K562 (cell line): ENCODE results near the gene POTEI. TPM values are rescaled to one million over a fixed set of nuclear protein-coding genes. Genes with fewer than 3 reads are reported as not detected.
"Not testable (repeated sequence)": the region's sequence is repeated elsewhere in the genome, so short reads cannot be mapped to it uniquely, and the experiment has no call there.

Experiments
- ATAC-seq: fragments of 200-7000 bp; cut with Tn5 transposase; 3 replicates; pipeline ENCODE4 v1.9.1; 2020; ENCODE audit warnings: moderate library complexity
- BruUV-seq: library from RNA; stranded (reverse); fragments of 400-500 nt; replicated peaks from 2 replicates; lab custom pipeline; 2021; lab: Mats Ljungman, UMichigan
- CTCF ChIA-PET: fragments of 300-600 bp; formaldehyde crosslinking; extraction: SDS; loops from one replicate; lab custom pipeline; 2021; ENCODE audit warnings: low intra/inter-chr PET ratio; lab: Yijun Ruan, JAX
- POLR2A ChIA-PET: fragments of 300-600, 350-650 bp; sonication (Branson Sonifier 250); formaldehyde crosslinking; extraction: SDS; loops from one replicate; lab custom pipeline; 2021; ENCODE audit warnings: antibody characterized with exemption, inconsistent platforms; lab: Yijun Ruan, JAX
- DNase-seq, 4 experiments: peaks; one replicate each; pipeline versions ENCODE4 v3.0.0 to v3.0.0-alpha.2; 2011 to 2018; ENCODE audit warnings: low spot score in 3 of 4, mixed read lengths in 3 of 4; ENCODE audit errors: extremely low read depth in 1 of 4
- FAIRE-seq: peaks from 2 replicates; lab custom pipeline; 2011; peaks lifted over from hg19 to GRCh38; lab: Jason Lieb, UNC
- H2AFZ ChIP-seq: 2 replicates; pipeline ENCODE4 v1.6.0; 2011; ENCODE audit warnings: low read depth, low read length, control low read depth, inconsistent platforms
- H3K27ac ChIP-seq: fragments of 200-600 bp; 3 replicates; pipeline ENCODE4 v1.8.0; 2011; ENCODE audit warnings: low read depth, mild to moderate bottlenecking, control low read depth, inconsistent platforms, low read length, moderate library complexity, mixed read lengths; ENCODE audit errors: extremely low read depth
- H3K27me3 ChIP-seq, 2 experiments: fragments of 300-600 bp in 1 of 2; 2 replicates in 1 of 2; 3 replicates in 1 of 2; pipeline versions ENCODE4 v1.6.0 to v1.8.0; 2011; ENCODE audit warnings: inconsistent platforms in 2 of 2, low read length in 2 of 2, mild to moderate bottlenecking in 1 of 2, mixed read lengths in 1 of 2, moderate library complexity in 1 of 2; ENCODE audit not compliant: control insufficient read depth in 2 of 2, insufficient read depth in 2 of 2
- H3K36me3 ChIP-seq: fragments of 300-600 bp; 3 replicates; pipeline ENCODE4 v1.8.0; 2011; ENCODE audit warnings: mild to moderate bottlenecking, low read length, inconsistent platforms; ENCODE audit not compliant: control insufficient read depth, insufficient read depth
- H3K4me1 ChIP-seq, 2 experiments: fragments of 200-600 bp in 1 of 2; replicated peaks in 1 of 2; 2 replicates in 1 of 2; 3 replicates in 1 of 2; pipeline versions ENCODE4 v1.5.1 to v1.8.0; 2011; ENCODE audit warnings: inconsistent platforms in 2 of 2, low read length in 2 of 2, mild to moderate bottlenecking in 1 of 2, mixed read lengths in 1 of 2, moderate library complexity in 1 of 2; ENCODE audit not compliant: control insufficient read depth in 2 of 2, insufficient read depth in 2 of 2
- H3K4me2 ChIP-seq: 2 replicates; pipeline ENCODE4 v1.6.1; 2011; ENCODE audit warnings: low read length, control low read depth, inconsistent platforms, mixed read lengths; ENCODE audit not compliant: insufficient read depth
- H3K4me3 ChIP-seq: fragments of 200-600 bp; sonication (generic), shearing (Covaris generic); 2 replicates; pipeline ENCODE4 v1.5.1; 2016; ENCODE audit warnings: control low read depth, inconsistent platforms
- H3K79me2 ChIP-seq: fragments of 200-600 bp; 3 replicates; pipeline ENCODE4 v1.8.0; 2011; ENCODE audit warnings: low read length, inconsistent platforms; ENCODE audit not compliant: control insufficient read depth, insufficient read depth
- H3K9ac ChIP-seq, 2 experiments: 2 replicates each; pipeline versions ENCODE4 v1.6.0 to v1.6.1; 2011; ENCODE audit warnings: low read depth in 2 of 2, low read length in 2 of 2, control low read depth in 1 of 2, inconsistent platforms in 1 of 2, mild to moderate bottlenecking in 1 of 2, mixed read lengths in 1 of 2; ENCODE audit not compliant: insufficient read depth in 1 of 2
- H3K9me1 ChIP-seq: one replicate; pipeline ENCODE4 v1.6.0; 2011; ENCODE audit warnings: inconsistent platforms, mild to moderate bottlenecking, low read length, moderate library complexity; ENCODE audit not compliant: control insufficient read depth, insufficient read depth
- H3K9me3 ChIP-seq: replicated peaks from 2 replicates; pipeline ENCODE4 v1.5.1; 2011; ENCODE audit warnings: low read depth, low read length, inconsistent platforms; ENCODE audit not compliant: control insufficient read depth, insufficient read depth
- H4K20me1 ChIP-seq: replicated peaks from 2 replicates; pipeline ENCODE4 v1.6.1; 2011; ENCODE audit warnings: low read length, inconsistent platforms, mixed read lengths; ENCODE audit not compliant: control insufficient read depth, insufficient read depth
- REST ChIP-seq, 2 experiments: fragments of 450-650 bp; formaldehyde crosslinking in 1 of 2; IDR thresholded peaks; 2 replicates each; pipeline versions ENCODE4 v1.4.0 to v1.6.1; 2014 to 2020; ENCODE audit warnings: mild to moderate bottlenecking in 2 of 2, borderline replicate concordance in 1 of 2, low read depth in 1 of 2
- WGBS: fragments of 100-300 bp; shearing (Covaris generic); methylation state at CpG from one replicate; pipeline ENCODE4 v1.1.6; 2016; ENCODE audit warnings: low coverage, mixed read lengths; ENCODE audit not compliant: insufficient coverage; ENCODE audit errors: missing lambda C conversion rate; 5-methylcytosine and 5-hydroxymethylcytosine counted together
- in situ Hi-C: fragments of 300-500 bp; cut with MboI; formaldehyde crosslinking; loops from 4 replicates; pipeline ENCODE4 v1.15.0; 2018; ENCODE audit warnings: inconsistent platforms, mixed read lengths
- intact Hi-C: fragments of 100-400 bp; cut with micrococcal nuclease; formaldehyde crosslinking; loops from 2 replicates; pipeline ENCODE4 v1.14.2; 2022
- polyA plus RNA-seq, 8 experiments: library from polyadenylated mRNA; depleted of rRNA in 4 of 8; stranded (reverse) in 5 of 8; unstranded in 3 of 8; fragments of >200 nt; fragmentation: Nextera tagmentation in 2 of 8; fragmentation: Illumina TruSeq in 1 of 8; extraction: Ambion mirVana in 2 of 8; extraction: Trizol in 1 of 8; gene quantifications; 2 replicates each; pipeline versions ENCODE4 v1.2.1 to v1.2.3, GENCODE V29; 2011 to 2014; ENCODE audit warnings: inconsistent platforms in 1 of 8, missing spikeins in 1 of 8
- total RNA-seq, 7 experiments: library from RNA; depleted of rRNA in 6 of 7; stranded (reverse); fragments of >200 nt in 6 of 7; fragmentation: Illumina TruSeq in 2 of 7; extraction: Trizol in 2 of 7; gene quantifications; 2 replicates each; pipeline versions ENCODE4 v1.2.1 to v1.2.3, GENCODE V29; 2011 to 2021; ENCODE audit warnings: low replicate concordance in 1 of 7

The POTEI gene
- total and polyA plus RNA-seq, 9 of the 15 experiments (the other 6 are each of a cell fraction or from before 2014, with no cell fraction given), result 0.07 to 3.9 (median 1.00) TPM

GRCh38 chr2:130427631-130428030, 81.5 kb downstream of the POTEI start (continued):
- TF ChIP-seq REST (IDR thresholded peaks at IDR 0.05; ENCODE audit: borderline replicate concordance), result peak; percentile 53; the same call in 1 of the 2 replicates
- not testable (repeated sequence) for TF ChIP-seq REST (CRISPR knock-in tag; IDR thresholded peaks at IDR 0.05; ENCODE audit: low read depth)

GRCh38 chr2:130418845-130419244, 90.3 kb downstream of the POTEI start:
- CTCF ChIA-PET, intact Hi-C loops, H3K4me2 ChIP-seq, H3K79me2 ChIP-seq, H3K4me3 ChIP-seq, BruUV-seq, H3K9me1 ChIP-seq, ATAC-seq, DNase-seq, H3K9me3 ChIP-seq, H4K20me1 ChIP-seq, H3K36me3 ChIP-seq, POLR2A ChIA-PET, H3K27ac ChIP-seq, FAIRE-seq, H2AFZ ChIP-seq, H3K9ac ChIP-seq, H3K27me3 ChIP-seq, H3K4me1 ChIP-seq, in situ Hi-C loops: not testable (repeated sequence)
- WGBS, result 0% methylated on average over 1 of the region's 1 CpG

GRCh38 chr2:130416693-130417092, 92.4 kb downstream of the POTEI start:
- CTCF ChIA-PET, FAIRE-seq, H3K4me2 ChIP-seq, H3K4me1 ChIP-seq, H3K79me2 ChIP-seq, in situ Hi-C loops, H2AFZ ChIP-seq, H3K9me1 ChIP-seq, H3K9me3 ChIP-seq, H3K36me3 ChIP-seq, DNase-seq, POLR2A ChIA-PET, H3K27ac ChIP-seq, intact Hi-C loops, ATAC-seq, BruUV-seq, H3K27me3 ChIP-seq, H3K4me3 ChIP-seq, H4K20me1 ChIP-seq, H3K9ac ChIP-seq: not testable (repeated sequence)
- 14% methylated on average over 1 of the region's 1 CpG for WGBS
